HAP-1 (cell line): ENCODE results near the gene SDSL.

Experiments used
- DNase-seq, 2 experiments: peaks; one replicate each; pipeline ENCODE4 v3.0.0-alpha.2; 2016 to 2020; ENCODE audit warnings: low spot score in 2 of 2
- H3K27me3 ChIP-seq: fragments of 250-450 bp; sonication (Bioruptor Pico); 2 replicates; pipeline ENCODE4 v1.5.1; 2020; ENCODE audit warnings: low read depth, mild to moderate bottlenecking, moderate library complexity
- H3K36me3 ChIP-seq: fragments of 250-450 bp; sonication (Bioruptor Pico); replicated peaks from 2 replicates; pipeline ENCODE4 v1.5.1; 2020; ENCODE audit warnings: mild to moderate bottlenecking
- H3K4me1 ChIP-seq: fragments of 250-450 bp; sonication (Bioruptor Pico); 2 replicates; pipeline ENCODE4 v1.5.1; 2020; ENCODE audit warnings: mild to moderate bottlenecking
- H3K4me3 ChIP-seq: fragments of 250-450 bp; sonication (Bioruptor Pico); 2 replicates; pipeline ENCODE4 v1.5.1; 2020; ENCODE audit warnings: mild to moderate bottlenecking, moderate library complexity
- H3K9me3 ChIP-seq: fragments of 250-450 bp; sonication (Bioruptor Pico); 2 replicates; pipeline ENCODE4 v1.5.1; 2020; ENCODE audit warnings: mild to moderate bottlenecking, moderate library complexity
- in situ Hi-C: fragments of 300-500 bp; cut with MboI; formaldehyde crosslinking; loops from 3 replicates; pipeline ENCODE4 v1.14.3; 2020; ENCODE audit warnings: low sequenced_read_pairs, inconsistent platforms, mixed read lengths

Gene SDSL

GRCh38 chr12:113438523-113439300 is 16.5 kb downstream of the SDSL start:
- DNase-seq, result no peak
- Histone ChIP-seq H3K36me3 (no peaks in the 10 kb centered on the region), H3K4me3 (no peak overlapping the region), H3K27me3 (no peaks in the 10 kb centered on the region), H3K9me3 (no peaks in the 10 kb centered on the region), H3K4me1 (no peaks in the 10 kb centered on the region)
- in situ Hi-C loops, result loop anchor here (5.0 kb wide), 1 partner anchor 474 kb away; no protein-coding TSS in a partner anchor

- Histone ChIP-seq H3K36me3 (no peaks in the 10 kb centered on the region), H3K9me3 (no peaks in the 10 kb centered on the region), H3K4me3 (no peak overlapping the region), H3K4me1 (no peaks in the 10 kb centered on the region), H3K27me3 (no peaks in the 10 kb centered on the region)
- no peak for DNase-seq
- in situ Hi-C loops, result loop anchor here (5.0 kb wide), 1 partner anchor 473 kb away; no protein-coding TSS in a partner anchor
These were observed 17.1 kb downstream of the SDSL start for GRCh38 chr12:113439301-113439597.

GRCh38 chr12:113439606-113440030 is 17.4 kb downstream of the SDSL start:
- no peaks in the 10 kb centered on the region for H3K36me3 ChIP-seq
- no peaks in the 10 kb centered on the region for H3K9me3 ChIP-seq
- DNase-seq, result peak; percentile 47 to 86
- no peak overlapping the region for H3K4me3 ChIP-seq
- no peaks in the 10 kb centered on the region for H3K27me3 ChIP-seq
- in situ Hi-C loops, result loop anchor here (5.0 kb wide), 1 partner anchor 473 kb away; no protein-coding TSS in a partner anchor
- H3K4me1 ChIP-seq, result no peaks in the 10 kb centered on the region

- in situ Hi-C loops, result no loop called here
- Histone ChIP-seq H3K4me1 (no peaks in the 10 kb centered on the region), H3K36me3 (no peaks in the 10 kb centered on the region)
These were observed 18.2 kb downstream of the SDSL start for GRCh38 chr12:113440336-113440735.

GRCh38 chr12:113440947-113441782 is 19.0 kb downstream of the SDSL start:
- Histone ChIP-seq H3K4me3 (no peak overlapping the region), H3K4me1 (no peaks in the 10 kb centered on the region), H3K36me3 (no peaks in the 10 kb centered on the region), H3K9me3 (no peaks in the 10 kb centered on the region), H3K27me3 (no peaks in the 10 kb centered on the region)
- in situ Hi-C loops, result no loop called here
- DNase-seq, result no peak

More at GRCh38 chr12:113440336-113440735, 18.2 kb downstream of the SDSL start:
- Histone ChIP-seq H3K4me3 (no peak overlapping the region), H3K27me3 (no peaks in the 10 kb centered on the region), H3K9me3 (no peaks in the 10 kb centered on the region)
- DNase-seq, result no peak

GRCh38 chr12:113443030-113443539 is 20.9 kb downstream of the SDSL start:
- 0 out of 2 replicates have a peak, but pooled peaks cover 2% of the 10 kb centered on the region for H3K27me3 ChIP-seq
- peak in 1 of 2 experiments; percentile 52 for DNase-seq
- in situ Hi-C loops, result no loop called here
- no peak overlapping the region for H3K4me3 ChIP-seq
- no peaks in the 10 kb centered on the region for H3K4me1 ChIP-seq
- no peaks in the 10 kb centered on the region for H3K9me3 ChIP-seq
- H3K36me3 ChIP-seq, result no peaks in the 10 kb centered on the region

- H3K27me3 ChIP-seq, result peaks cover 10% of the 10 kb centered on the region; the same call in 1 of the 2 replicates
- no peaks in the 10 kb centered on the region for H3K36me3 ChIP-seq
- no peak overlapping the region for H3K4me3 ChIP-seq
- no peaks in the 10 kb centered on the region for H3K4me1 ChIP-seq
- in situ Hi-C loops, result no loop called here
- DNase-seq, result no peak
- no peaks in the 10 kb centered on the region for H3K9me3 ChIP-seq
These were observed 23.5 kb downstream of the SDSL start for GRCh38 chr12:113445544-113446171.

- H3K4me1 ChIP-seq, result no peaks in the 10 kb centered on the region
- in situ Hi-C loops, result no loop called here
- H3K9me3 ChIP-seq, result no peaks in the 10 kb centered on the region
- no peak overlapping the region for H3K4me3 ChIP-seq
- H3K27me3 ChIP-seq, result peaks cover 10% of the 10 kb centered on the region
- no peaks in the 10 kb centered on the region for H3K36me3 ChIP-seq
- DNase-seq, result no peak
These were observed 26.7 kb downstream of the SDSL start for GRCh38 chr12:113448873-113449272.

GRCh38 chr12:113449299-113449698 is 27.1 kb downstream of the SDSL start:
- Histone ChIP-seq H3K9me3 (no peaks in the 10 kb centered on the region), H3K4me1 (no peaks in the 10 kb centered on the region), H3K27me3 (peaks cover 10% of the 10 kb centered on the region), H3K4me3 (no peak overlapping the region), H3K36me3 (no peaks in the 10 kb centered on the region)
- DNase-seq, result no peak
- in situ Hi-C loops, result no loop called here

GRCh38 chr12:113449839-113450238 is 27.7 kb downstream of the SDSL start:
- in situ Hi-C loops, result no loop called here
- no peaks in the 10 kb centered on the region for H3K4me1 ChIP-seq
- no peaks in the 10 kb centered on the region for H3K9me3 ChIP-seq
- no peaks in the 10 kb centered on the region for H3K36me3 ChIP-seq
- H3K27me3 ChIP-seq, result peaks cover 10% of the 10 kb centered on the region
- no peak for DNase-seq
- H3K4me3 ChIP-seq, result no peak overlapping the region

GRCh38 chr12:113452458-113452857 is 30.3 kb downstream of the SDSL start:
- Histone ChIP-seq H3K9me3 (no peaks in the 10 kb centered on the region), H3K27me3 (peaks cover 7% of the 10 kb centered on the region), H3K4me3 (no peak overlapping the region), H3K4me1 (no peaks in the 10 kb centered on the region), H3K36me3 (no peaks in the 10 kb centered on the region)
- in situ Hi-C loops, result no loop called here
- no peak for DNase-seq

- peaks cover 14% of the 10 kb centered on the region for H3K27me3 ChIP-seq
- H3K4me1 ChIP-seq, result no peaks in the 10 kb centered on the region
- H3K36me3 ChIP-seq, result no peaks in the 10 kb centered on the region
- in situ Hi-C loops, result no loop called here
- H3K4me3 ChIP-seq, result no peak overlapping the region
- DNase-seq, result no peak
- no peaks in the 10 kb centered on the region for H3K9me3 ChIP-seq
These were observed 31.1 kb downstream of the SDSL start for GRCh38 chr12:113453330-113453729.

GRCh38 chr12:113456199-113456598 is 34.0 kb downstream of the SDSL start:
- Histone ChIP-seq H3K4me3 (no peak overlapping the region), H3K9me3 (no peaks in the 10 kb centered on the region), H3K4me1 (no peaks in the 10 kb centered on the region), H3K36me3 (no peaks in the 10 kb centered on the region), H3K27me3 (peaks cover 19% of the 10 kb centered on the region)
- no peak for DNase-seq
- in situ Hi-C loops, result no loop called here
